GM12878 (cell line): ENCODE data around the gene PROM1.

ENCODE experiments used
- CHD1 ChIP-seq: IDR thresholded peaks from 2 replicates; pipeline ENCODE4 v1.6.1; 2012; ENCODE audit warnings: low read depth, low read length, improper control_type of control experiment
- CREB1 ChIP-seq: IDR thresholded peaks from 2 replicates; pipeline ENCODE4 v1.6.1; 2012; ENCODE audit warnings: low read depth, mild to moderate bottlenecking, inconsistent platforms
- EED ChIP-seq: sonication (generic); IDR thresholded peaks from 2 replicates; pipeline ENCODE4 v1.6.1; 2016; ENCODE audit warnings: antibody characterized with exemption, low read depth
- EZH2 ChIP-seq: IDR thresholded peaks from 2 replicates; pipeline ENCODE4 v1.6.1; 2012; ENCODE audit warnings: low read depth, mild to moderate bottlenecking, control low read depth, inconsistent platforms, low read length, borderline replicate concordance; ENCODE audit not compliant: control insufficient read depth
- HDAC6 ChIP-seq: fragments of 200-600 bp; sonication (generic); IDR thresholded peaks from one replicate; pipeline ENCODE4 v1.8.0; 2017; ENCODE audit warnings: antibody characterized with exemption; ENCODE audit not compliant: unreplicated experiment
- MTA3 ChIP-seq: IDR thresholded peaks from 2 replicates; pipeline ENCODE4 v1.6.1; 2012; ENCODE audit warnings: low read length, inconsistent platforms, borderline replicate concordance
- NFIC ChIP-seq: IDR thresholded peaks from 2 replicates; pipeline ENCODE4 v1.6.1; 2012; ENCODE audit warnings: low read depth, mild to moderate bottlenecking, inconsistent platforms, low read length, moderate library complexity
- POLR2AphosphoS5 ChIP-seq: IDR thresholded peaks from 2 replicates; pipeline ENCODE4 v1.6.1; 2011; ENCODE audit warnings: mild to moderate bottlenecking, low read length, inconsistent platforms
- RAD21 ChIP-seq: IDR thresholded peaks from 2 replicates; pipeline ENCODE4 v1.6.1; 2011; ENCODE audit warnings: mild to moderate bottlenecking, low read depth, low read length, moderate library complexity; ENCODE audit not compliant: insufficient read depth
- TF ChIP-seq, protein P1 (sequence below): IDR thresholded peaks from 2 replicates; pipeline ENCODE4 v1.6.1; 2011; ENCODE audit warnings: mild to moderate bottlenecking, low read depth, low read length, moderate library complexity; ENCODE audit not compliant: insufficient replicate concordance
- TF ChIP-seq, protein P2 (sequence below), 3 experiments: IDR thresholded peaks in 2 of 3; conservative IDR thresholded peaks in 1 of 3; 2 replicates each; pipeline ENCODE4 v1.5.1; 2011; ENCODE audit warnings: low read depth in 3 of 3, low read length in 3 of 3, mild to moderate bottlenecking in 3 of 3, control low read depth in 2 of 3, moderate library complexity in 2 of 3, inconsistent platforms in 1 of 3, mixed read lengths in 1 of 3; ENCODE audit not compliant: control insufficient read depth in 2 of 3, insufficient read depth in 1 of 3; ENCODE audit errors: extremely low read depth in 1 of 3

DNA sequence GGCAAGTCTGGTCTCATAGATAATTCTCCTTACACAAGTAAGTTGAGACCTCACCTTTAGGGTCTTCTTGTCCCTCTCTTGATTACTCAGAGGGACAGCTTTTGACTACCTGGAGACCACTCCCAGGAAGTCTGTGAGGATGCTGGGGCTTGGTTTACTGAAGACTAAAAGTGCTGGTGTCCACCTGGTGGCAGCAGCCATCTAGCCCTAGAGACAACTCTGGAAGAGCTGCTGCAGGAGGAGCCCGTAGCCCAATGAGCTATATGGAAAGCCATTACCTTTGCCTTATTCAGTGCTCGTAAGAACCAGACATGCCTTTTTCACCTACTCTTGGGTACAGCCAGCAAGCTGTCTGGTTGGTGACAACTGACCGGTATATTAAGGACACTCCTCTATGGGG lies 128.2 kb downstream of the PROM1 start:
- TF ChIP-seq, protein P1, sequence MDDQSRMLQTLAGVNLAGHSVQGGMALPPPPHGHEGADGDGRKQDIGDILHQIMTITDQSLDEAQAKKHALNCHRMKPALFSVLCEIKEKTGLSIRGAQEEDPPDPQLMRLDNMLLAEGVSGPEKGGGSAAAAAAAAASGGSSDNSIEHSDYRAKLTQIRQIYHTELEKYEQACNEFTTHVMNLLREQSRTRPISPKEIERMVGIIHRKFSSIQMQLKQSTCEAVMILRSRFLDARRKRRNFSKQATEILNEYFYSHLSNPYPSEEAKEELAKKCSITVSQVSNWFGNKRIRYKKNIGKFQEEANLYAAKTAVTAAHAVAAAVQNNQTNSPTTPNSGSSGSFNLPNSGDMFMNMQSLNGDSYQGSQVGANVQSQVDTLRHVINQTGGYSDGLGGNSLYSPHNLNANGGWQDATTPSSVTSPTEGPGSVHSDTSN = no peak
- no peak for TF ChIP-seq MTA3
- TF ChIP-seq, protein P2, sequence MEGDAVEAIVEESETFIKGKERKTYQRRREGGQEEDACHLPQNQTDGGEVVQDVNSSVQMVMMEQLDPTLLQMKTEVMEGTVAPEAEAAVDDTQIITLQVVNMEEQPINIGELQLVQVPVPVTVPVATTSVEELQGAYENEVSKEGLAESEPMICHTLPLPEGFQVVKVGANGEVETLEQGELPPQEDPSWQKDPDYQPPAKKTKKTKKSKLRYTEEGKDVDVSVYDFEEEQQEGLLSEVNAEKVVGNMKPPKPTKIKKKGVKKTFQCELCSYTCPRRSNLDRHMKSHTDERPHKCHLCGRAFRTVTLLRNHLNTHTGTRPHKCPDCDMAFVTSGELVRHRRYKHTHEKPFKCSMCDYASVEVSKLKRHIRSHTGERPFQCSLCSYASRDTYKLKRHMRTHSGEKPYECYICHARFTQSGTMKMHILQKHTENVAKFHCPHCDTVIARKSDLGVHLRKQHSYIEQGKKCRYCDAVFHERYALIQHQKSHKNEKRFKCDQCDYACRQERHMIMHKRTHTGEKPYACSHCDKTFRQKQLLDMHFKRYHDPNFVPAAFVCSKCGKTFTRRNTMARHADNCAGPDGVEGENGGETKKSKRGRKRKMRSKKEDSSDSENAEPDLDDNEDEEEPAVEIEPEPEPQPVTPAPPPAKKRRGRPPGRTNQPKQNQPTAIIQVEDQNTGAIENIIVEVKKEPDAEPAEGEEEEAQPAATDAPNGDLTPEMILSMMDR (IDR thresholded peaks at IDR 0.05 in 2 of 3, conservative IDR thresholded peaks at IDR 0.05 in 1 of 3; ENCODE audit: control insufficient read depth in 2 of 3, extremely low read depth in 1 of 3, insufficient read depth in 1 of 3, low read depth in 3 of 3, low read length in 3 of 3) = 0 out of 6 replicates have a peak, but pooled peaks of 1 of the 3 experiments have one; percentile 13
- no peak for TF ChIP-seq RAD21
- no peak for TF ChIP-seq EED
- TF ChIP-seq CREB1 = no peak
- TF ChIP-seq EZH2 = no peak
- no peak for TF ChIP-seq POLR2AphosphoS5
- TF ChIP-seq NFIC = no peak
- TF ChIP-seq HDAC6 = no peak
- no peak for TF ChIP-seq CHD1
